Stomach (tissue), 4 donors: ENCODE data around the gene CD79B.
"Not testable (repeated sequence)": the region's sequence is repeated elsewhere in the genome, so short reads cannot be mapped to it uniquely, and the experiment has no call there.

Source experiments
- CTCF ChIP-seq, 7 experiments: fragments of 450-650 bp in 4 of 7; fragments of 200-600 bp in 3 of 7; sonication (generic) in 3 of 7; IDR thresholded peaks; one replicate each; pipeline ENCODE4 v1.5.1; 2016 to 2019; ENCODE audit warnings: antibody characterized with exemption in 7 of 7, control low read depth in 2 of 7, mild to moderate bottlenecking in 1 of 7
- POLR2A ChIP-seq, 4 donors: fragments of 450-650 bp; IDR thresholded peaks; one replicate each; pipeline ENCODE4 v1.6.1; 2016; ENCODE audit warnings: antibody characterized with exemption in 4 of 4, control low read depth in 2 of 4, mild to moderate bottlenecking in 1 of 4, moderate library complexity in 1 of 4

GRCh38 chr17:63885119-63885518 lies 47.0 kb downstream of the CD79B start:
- TF ChIP-seq CTCF, POLR2A (IDR thresholded peaks at IDR 0.05): not testable (repeated sequence)
